Measurements from ENCODE around the gene ABCG2. TPM values are rescaled to one million over a fixed set of nuclear protein-coding genes. Genes with fewer than 3 reads are reported as not detected.

The ABCG2 gene
- 1.2 TPM in 2 replicates for total RNA-seq (2014; rRNA removed)
- polyA plus RNA-seq (2012), result 0.53 TPM

- peak; percentile 38 for DNase-seq (ENCODE audit: low read depth)
These were observed at the start of gene ABCG2 for GRCh38 chr4:88158489-88159228. Gene ABCG2, minus strand, starts transcription at chr4:88158639. Its CDS starts 18,644 bp downstream, at chr4:88139995.

DNA sequence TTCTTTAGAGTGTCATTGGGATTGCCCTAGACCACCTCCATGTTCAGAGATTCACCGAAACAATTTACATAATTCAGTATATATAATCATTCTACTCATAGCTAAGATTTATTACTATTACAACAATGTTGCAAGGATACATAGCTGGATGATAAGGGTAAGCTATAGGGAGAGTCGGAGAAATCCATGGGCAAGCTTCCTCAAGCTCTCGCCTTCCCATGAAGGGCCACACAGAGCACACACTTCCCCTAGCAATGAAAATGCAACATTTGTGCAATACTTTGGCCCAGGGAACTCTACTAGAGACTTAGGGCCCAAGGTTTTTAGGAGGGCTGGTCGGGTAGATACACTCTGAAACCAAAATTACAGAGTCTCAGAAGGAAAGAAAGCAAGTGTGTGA is 49.7 kb upstream of the ABCG2 start:
- DNase-seq (ENCODE audit: low read depth), result no peak

GRCh38 chr4:88207171-88207570 is 48.7 kb upstream of the ABCG2 start:
- no peak for DNase-seq (ENCODE audit: low read depth)

- DNase-seq (ENCODE audit: low read depth), result no peak
These were observed 46.4 kb upstream of the ABCG2 start for GRCh38 chr4:88204882-88205281.

DNA sequence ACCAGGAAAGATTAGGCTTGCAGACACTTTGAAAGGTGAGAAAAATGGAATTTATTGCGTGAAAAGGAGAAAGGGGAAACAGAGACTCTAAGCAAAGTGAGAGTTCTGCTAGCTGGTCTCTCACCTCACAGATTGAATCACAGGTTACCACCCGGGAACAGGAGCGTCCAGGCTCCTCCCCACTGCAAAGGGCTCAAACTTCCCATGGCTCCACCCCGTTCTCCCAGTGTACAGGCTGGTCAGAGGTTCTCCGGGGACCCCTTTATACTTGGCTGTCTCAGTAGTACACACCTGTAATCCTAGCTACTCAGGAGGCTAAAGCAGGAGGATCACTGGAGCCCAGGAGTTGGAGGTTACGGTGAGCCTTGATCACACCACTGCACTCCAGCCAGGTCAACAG is 44.0 kb upstream of the ABCG2 start:
- no peak for DNase-seq (ENCODE audit: low read depth)

- no peak for DNase-seq (ENCODE audit: low read depth)
These were observed 41.7 kb upstream of the ABCG2 start for GRCh38 chr4:88200186-88200585.

- DNase-seq (ENCODE audit: low read depth), result no peak
These were observed 38.2 kb upstream of the ABCG2 start for GRCh38 chr4:88196523-88197185.

GRCh38 chr4:88196013-88196365 is 37.5 kb upstream of the ABCG2 start:
- DNase-seq (ENCODE audit: low read depth), result no peak

DNA sequence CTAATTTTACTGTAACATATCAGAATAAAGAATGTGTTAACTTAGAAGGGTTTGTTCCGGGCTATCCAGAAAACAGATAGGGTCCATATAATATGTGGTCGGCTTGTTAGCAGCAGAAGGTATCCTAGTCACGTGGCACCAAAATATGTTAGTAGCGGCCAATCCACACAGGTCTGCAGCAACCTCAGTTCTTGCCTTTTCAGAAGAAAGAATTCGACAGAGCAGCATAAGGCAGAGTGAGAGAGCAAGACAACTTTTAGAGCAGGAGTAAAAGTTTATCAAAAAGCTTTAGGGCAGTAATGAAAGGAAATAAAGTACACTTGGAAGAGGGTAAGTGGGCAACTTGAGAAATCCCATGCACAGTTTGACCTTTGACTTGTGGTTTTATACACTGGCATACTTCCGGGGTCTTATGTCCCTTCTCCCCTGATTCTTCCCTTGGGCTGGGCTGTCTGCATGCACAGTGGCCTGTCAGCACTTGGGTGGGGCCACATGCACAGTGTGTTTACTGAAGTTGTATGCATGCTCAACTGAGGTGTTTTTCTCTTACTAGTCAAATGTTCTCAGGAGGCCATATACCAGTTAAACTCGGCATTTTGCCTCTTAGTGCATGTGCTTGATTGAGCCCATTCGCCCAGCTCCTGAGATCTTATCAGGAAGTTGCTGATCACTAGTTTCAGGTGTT is 37.0 kb upstream of the ABCG2 start:
- DNase-seq (ENCODE audit: low read depth), result no peak

- no peak for DNase-seq (ENCODE audit: low read depth)
These were observed 33.0 kb upstream of the ABCG2 start for GRCh38 chr4:88191404-88191803.

GRCh38 chr4:88189881-88190585 is 31.6 kb upstream of the ABCG2 start:
- no peak for DNase-seq (ENCODE audit: low read depth)

DNA sequence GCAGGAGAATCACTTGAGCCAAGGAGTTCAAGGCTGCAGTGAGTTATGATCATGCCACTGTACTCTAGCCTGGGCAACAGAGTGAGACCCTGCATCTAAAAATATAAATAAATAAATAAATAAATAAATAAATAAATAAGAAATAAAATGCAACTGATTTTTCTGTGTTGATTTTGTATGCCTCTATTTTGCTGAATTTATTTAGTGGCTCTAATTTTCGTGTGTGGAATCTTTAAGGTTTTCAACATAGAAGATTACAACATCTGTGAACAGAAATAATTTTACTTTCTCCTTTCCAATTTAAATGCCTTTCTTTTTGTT is 30.9 kb upstream of the ABCG2 start:
- no peak for DNase-seq (ENCODE audit: low read depth)

GRCh38 chr4:88188738-88189417 is 30.4 kb upstream of the ABCG2 start:
- no peak for DNase-seq (ENCODE audit: low read depth)

GRCh38 chr4:88187766-88188165 is 29.3 kb upstream of the ABCG2 start:
- DNase-seq (ENCODE audit: low read depth), result no peak

DNA sequence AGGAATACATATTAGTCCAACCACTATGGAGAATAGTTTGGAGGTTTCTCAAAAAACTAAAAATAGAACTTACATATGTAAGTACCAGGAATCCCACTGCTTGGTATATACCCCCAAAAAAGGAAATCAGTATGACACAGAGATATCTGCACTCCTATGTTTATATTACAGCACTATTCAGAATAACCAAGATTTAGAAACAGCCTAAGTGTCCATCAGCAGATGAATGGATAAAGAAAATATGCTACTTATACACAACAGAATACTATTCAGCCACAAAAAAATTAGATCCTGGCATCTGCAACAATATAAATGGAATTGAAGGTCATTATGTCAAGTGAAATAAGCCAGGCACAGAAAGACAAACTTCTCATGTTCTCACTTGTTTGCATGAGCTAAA is 27.5 kb upstream of the ABCG2 start:
- DNase-seq (ENCODE audit: low read depth), result no peak

- DNase-seq (ENCODE audit: low read depth), result no peak
These were observed 20.8 kb upstream of the ABCG2 start for GRCh38 chr4:88179261-88179660.

- no peak for DNase-seq (ENCODE audit: low read depth)
These were observed 20.3 kb upstream of the ABCG2 start for GRCh38 chr4:88178626-88179231.

DNA sequence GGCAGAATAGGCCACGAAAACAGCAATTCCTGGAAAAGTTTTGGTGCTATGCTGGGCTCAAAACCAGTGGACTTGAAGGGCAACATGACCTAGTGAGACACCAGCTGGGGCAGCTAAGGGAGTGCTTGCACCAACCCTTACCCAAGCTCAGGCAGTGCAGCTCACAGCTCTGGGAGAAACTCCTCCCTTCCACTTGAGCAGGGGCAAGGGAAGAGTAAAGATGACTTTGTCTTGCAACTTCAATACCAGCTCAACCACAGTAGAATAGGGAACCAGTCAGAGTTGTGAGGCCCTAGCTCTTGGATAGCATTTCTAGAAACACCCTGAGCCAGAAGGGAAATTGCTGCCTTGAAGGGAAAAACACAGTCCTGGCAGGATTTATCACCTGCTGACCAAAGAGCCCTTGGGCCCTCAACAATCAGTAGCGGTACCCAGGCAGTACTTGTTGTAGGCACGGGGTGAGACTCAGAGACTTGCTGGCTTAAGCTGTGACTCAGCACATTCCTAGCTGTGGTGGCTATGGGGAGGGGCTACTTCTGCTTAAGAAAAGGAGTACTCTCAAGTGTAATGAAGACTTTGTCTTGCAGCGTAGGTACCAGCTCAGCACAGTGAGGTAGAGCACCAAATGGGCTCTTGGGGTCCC is 19.7 kb upstream of the ABCG2 start:
- peak; percentile 71 for DNase-seq (ENCODE audit: low read depth)

- no peak for DNase-seq (ENCODE audit: low read depth)
These were observed 14.5 kb upstream of the ABCG2 start for GRCh38 chr4:88172987-88173386.

GRCh38 chr4:88171206-88171605 is 12.8 kb upstream of the ABCG2 start:
- no peak for DNase-seq (ENCODE audit: low read depth)

DNA sequence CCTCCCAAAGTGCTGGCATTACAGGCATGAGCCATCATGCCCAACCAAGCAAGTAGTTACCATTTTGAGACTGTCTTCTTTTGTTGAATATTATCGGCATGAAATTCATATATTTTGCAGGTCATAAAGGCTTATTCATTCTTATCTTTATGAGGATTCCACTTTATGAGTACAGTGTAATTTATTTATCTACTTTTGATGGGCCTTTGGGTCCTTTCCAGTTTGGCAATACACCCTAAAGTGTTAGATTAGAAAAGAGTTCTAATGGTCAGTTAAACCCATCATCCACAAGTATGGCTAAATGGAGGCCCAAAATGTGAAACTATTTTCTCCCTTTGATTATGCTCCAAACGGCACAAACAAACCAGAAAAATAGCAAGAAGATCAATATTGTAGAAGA is 10.9 kb upstream of the ABCG2 start:
- no peak for DNase-seq (ENCODE audit: low read depth)

All from LHCN-M2 (cell line).